SK-N-SH treated with all-trans-retinoic acid at 6 μM for 48 hours (cell line): ENCODE results near the gene GAS2.

Experiments
- ATAC-seq: fragments of 200-7000 bp; cut with Tn5 transposase; 3 replicates; pipeline ENCODE4 v1.9.1; 2020; ENCODE audit warnings: mild to moderate bottlenecking, moderate library complexity
- ARNTL ChIP-seq: fragments of 450-650 bp; formaldehyde crosslinking; IDR thresholded peaks from 2 replicates; pipeline ENCODE4 v1.5.0; 2020; ENCODE audit warnings: low read depth, mild to moderate bottlenecking, moderate library complexity, borderline replicate concordance
- BACH2 ChIP-seq: fragments of 250-450 bp; sonication (Bioruptor Pico); IDR thresholded peaks from 2 replicates; pipeline ENCODE4 v1.9.0; 2021; ENCODE audit warnings: mild to moderate bottlenecking, borderline replicate concordance
- CSDC2 ChIP-seq: fragments of 250-450 bp; sonication (Bioruptor Pico); IDR thresholded peaks from 2 replicates; pipeline ENCODE4 v1.5.0; 2020; ENCODE audit warnings: mild to moderate bottlenecking, moderate library complexity
- CSRNP3 ChIP-seq: fragments of 250-450 bp; sonication (Bioruptor Pico); IDR thresholded peaks from 2 replicates; pipeline ENCODE4 v1.5.1; 2021; ENCODE audit warnings: mild to moderate bottlenecking, moderate library complexity
- ESRRG ChIP-seq: fragments of 250-450 bp; sonication (Bioruptor Pico); IDR thresholded peaks from 2 replicates; pipeline ENCODE4 v1.6.1; 2021; ENCODE audit warnings: mild to moderate bottlenecking
- GLIS3 ChIP-seq: fragments of 250-450 bp; sonication (Bioruptor Pico); IDR thresholded peaks from 2 replicates; pipeline ENCODE4 v1.5.0; 2020; ENCODE audit warnings: mild to moderate bottlenecking, moderate library complexity
- ISL1 ChIP-seq: fragments of 250-450 bp; sonication (Bioruptor Pico); IDR thresholded peaks from 2 replicates; pipeline ENCODE4 v2.1.2; 2022; ENCODE audit warnings: mild to moderate bottlenecking, moderate library complexity
- OSR1 ChIP-seq: fragments of 250-450 bp; sonication (Bioruptor Pico); IDR thresholded peaks from 2 replicates; pipeline ENCODE4 v1.8.0; 2022; ENCODE audit warnings: moderate library complexity, mild to moderate bottlenecking, inconsistent platforms
- PPARA ChIP-seq: fragments of 250-450 bp; sonication (Bioruptor Pico); IDR thresholded peaks from 2 replicates; pipeline ENCODE4 v1.5.0; 2020; ENCODE audit warnings: mild to moderate bottlenecking, borderline replicate concordance
- RARB ChIP-seq: fragments of 250-450 bp; sonication (Bioruptor Pico); IDR thresholded peaks from 2 replicates; pipeline ENCODE4 v1.8.0; 2021; ENCODE audit warnings: mild to moderate bottlenecking, moderate library complexity
- SNAI2 ChIP-seq: fragments of 250-450 bp; sonication (Bioruptor Pico); IDR thresholded peaks from 2 replicates; pipeline ENCODE4 v1.5.0; 2020; ENCODE audit warnings: mild to moderate bottlenecking, moderate library complexity
- TCF4 ChIP-seq: fragments of 250-450 bp; sonication (Bioruptor Pico); IDR thresholded peaks from 2 replicates; pipeline ENCODE4 v1.8.0; 2021; ENCODE audit warnings: mild to moderate bottlenecking, moderate library complexity, borderline replicate concordance
- TOX ChIP-seq: fragments of 250-450 bp; sonication (Bioruptor Pico); IDR thresholded peaks from 2 replicates; pipeline ENCODE4 v1.8.0; 2021; ENCODE audit warnings: mild to moderate bottlenecking, moderate library complexity, borderline replicate concordance
- TSHZ2 ChIP-seq: fragments of 250-450 bp; sonication (Bioruptor Pico); IDR thresholded peaks from 2 replicates; pipeline ENCODE4 v1.5.0; 2020; ENCODE audit warnings: mild to moderate bottlenecking, moderate library complexity
- ZC3H10 ChIP-seq: fragments of 250-450 bp; sonication (Bioruptor Pico); IDR thresholded peaks from 2 replicates; pipeline ENCODE4 v1.5.1; 2021; ENCODE audit warnings: mild to moderate bottlenecking, moderate library complexity
- ZFP3 ChIP-seq: fragments of 250-450 bp; sonication (Bioruptor Pico); IDR thresholded peaks from 2 replicates; pipeline ENCODE4 v1.5.0; 2020; ENCODE audit warnings: mild to moderate bottlenecking, moderate library complexity
- ZFP30 ChIP-seq: fragments of 450-650 bp; formaldehyde crosslinking; IDR thresholded peaks from 2 replicates; pipeline ENCODE4 v1.5.0; 2022; ENCODE audit warnings: mild to moderate bottlenecking, moderate library complexity
- ZNF565 ChIP-seq: fragments of 450-650 bp; formaldehyde crosslinking; conservative IDR thresholded peaks from 2 replicates; pipeline ENCODE4 v1.5.0; 2020; ENCODE audit warnings: low read depth, mild to moderate bottlenecking, moderate library complexity
- ZNF70 ChIP-seq: fragments of 450-650 bp; formaldehyde crosslinking; IDR thresholded peaks from 2 replicates; pipeline ENCODE4 v1.5.0; 2020; ENCODE audit warnings: mild to moderate bottlenecking, moderate library complexity
- ZNF8 ChIP-seq: fragments of 450-650 bp; formaldehyde crosslinking; IDR thresholded peaks from 2 replicates; pipeline ENCODE4 v1.5.0; 2020; ENCODE audit warnings: mild to moderate bottlenecking, moderate library complexity
- TF ChIP-seq, protein P1 (sequence below): fragments of 250-450 bp; sonication (Bioruptor Pico); IDR thresholded peaks from 2 replicates; pipeline ENCODE4 v1.8.0; 2021; ENCODE audit warnings: low read depth, mild to moderate bottlenecking, moderate library complexity, borderline replicate concordance
- TF ChIP-seq, protein P2 (sequence below): fragments of 250-450 bp; sonication (Bioruptor Pico); IDR thresholded peaks from 2 replicates; pipeline ENCODE4 v1.5.1; 2020; ENCODE audit warnings: low read depth, mild to moderate bottlenecking, moderate library complexity

The GAS2 gene

GRCh38 chr11:22775248-22775647 lies 108.8 kb downstream of the GAS2 start (continued):
- TF ChIP-seq, protein P1, sequence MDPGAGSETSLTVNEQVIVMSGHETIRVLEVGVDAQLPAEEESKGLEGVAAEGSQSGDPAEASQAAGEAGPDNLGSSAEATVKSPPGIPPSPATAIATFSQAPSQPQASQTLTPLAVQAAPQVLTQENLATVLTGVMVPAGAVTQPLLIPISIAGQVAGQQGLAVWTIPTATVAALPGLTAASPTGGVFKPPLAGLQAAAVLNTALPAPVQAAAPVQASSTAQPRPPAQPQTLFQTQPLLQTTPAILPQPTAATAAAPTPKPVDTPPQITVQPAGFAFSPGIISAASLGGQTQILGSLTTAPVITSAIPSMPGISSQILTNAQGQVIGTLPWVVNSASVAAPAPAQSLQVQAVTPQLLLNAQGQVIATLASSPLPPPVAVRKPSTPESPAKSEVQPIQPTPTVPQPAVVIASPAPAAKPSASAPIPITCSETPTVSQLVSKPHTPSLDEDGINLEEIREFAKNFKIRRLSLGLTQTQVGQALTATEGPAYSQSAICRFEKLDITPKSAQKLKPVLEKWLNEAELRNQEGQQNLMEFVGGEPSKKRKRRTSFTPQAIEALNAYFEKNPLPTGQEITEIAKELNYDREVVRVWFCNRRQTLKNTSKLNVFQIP (CRISPR knock-in tag), result no peak
- no peak for TF ChIP-seq ZFP3

DNA sequence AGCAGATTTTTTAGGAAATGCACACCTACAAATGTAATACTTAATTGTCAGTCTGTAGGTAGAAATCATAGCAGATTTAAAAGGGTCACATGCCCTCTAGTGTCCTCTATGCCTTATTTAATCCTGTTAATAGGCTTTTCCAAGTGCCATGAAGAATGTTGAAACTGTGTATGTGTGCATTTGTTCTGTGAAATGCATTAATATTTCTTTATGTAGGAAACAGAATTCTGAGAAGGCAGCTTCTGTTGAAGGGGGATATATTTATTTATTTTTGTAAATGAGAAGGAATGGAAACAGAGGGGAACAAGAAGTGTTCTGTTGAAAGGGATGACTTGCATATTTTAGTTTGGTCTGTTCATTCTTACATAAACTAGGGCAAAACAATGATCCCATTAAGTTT lies 112.2 kb downstream of the GAS2 start:
- TF ChIP-seq ARNTL (CRISPR knock-in tag) (no peak), TOX (CRISPR knock-in tag) (no peak), CSDC2 (CRISPR knock-in tag) (no peak), ZFP3 (no peak), SNAI2 (CRISPR knock-in tag) (no peak), TCF4 (CRISPR knock-in tag) (no peak), ISL1 (CRISPR knock-in tag) (no peak), ZC3H10 (CRISPR knock-in tag) (no peak), GLIS3 (CRISPR knock-in tag) (no peak), ESRRG (CRISPR knock-in tag) (no peak)
- TF ChIP-seq, protein P2, sequence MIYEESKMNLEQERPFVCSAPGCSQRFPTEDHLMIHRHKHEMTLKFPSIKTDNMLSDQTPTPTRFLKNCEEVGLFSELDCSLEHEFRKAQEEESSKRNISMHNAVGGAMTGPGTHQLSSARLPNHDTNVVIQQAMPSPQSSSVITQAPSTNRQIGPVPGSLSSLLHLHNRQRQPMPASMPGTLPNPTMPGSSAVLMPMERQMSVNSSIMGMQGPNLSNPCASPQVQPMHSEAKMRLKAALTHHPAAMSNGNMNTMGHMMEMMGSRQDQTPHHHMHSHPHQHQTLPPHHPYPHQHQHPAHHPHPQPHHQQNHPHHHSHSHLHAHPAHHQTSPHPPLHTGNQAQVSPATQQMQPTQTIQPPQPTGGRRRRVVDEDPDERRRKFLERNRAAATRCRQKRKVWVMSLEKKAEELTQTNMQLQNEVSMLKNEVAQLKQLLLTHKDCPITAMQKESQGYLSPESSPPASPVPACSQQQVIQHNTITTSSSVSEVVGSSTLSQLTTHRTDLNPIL, result no peak

DNA sequence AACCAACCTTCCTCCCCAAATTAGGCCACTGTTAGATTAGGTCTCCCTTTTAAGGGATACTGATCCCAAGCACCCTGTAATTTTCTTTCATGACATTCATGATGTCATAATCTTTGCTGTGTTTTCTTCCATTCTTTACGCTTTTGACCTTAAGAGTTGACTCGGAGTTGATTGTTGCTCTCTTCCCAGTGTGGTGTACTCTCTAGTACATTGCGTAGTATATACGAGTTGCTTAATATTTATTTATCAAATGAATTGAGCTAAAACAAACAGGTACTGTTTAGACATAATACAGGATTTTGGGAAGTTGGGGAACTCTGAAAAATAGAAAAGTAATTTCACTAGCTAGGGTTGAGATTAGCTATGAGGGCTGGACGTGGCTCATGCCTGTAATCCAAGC lies 113.4 kb downstream of the GAS2 start:
- TF ChIP-seq ZC3H10 (CRISPR knock-in tag) (no peak), TCF4 (CRISPR knock-in tag) (no peak), ISL1 (CRISPR knock-in tag) (no peak), TSHZ2 (CRISPR knock-in tag) (no peak), CSDC2 (CRISPR knock-in tag) (no peak), ZFP30 (CRISPR knock-in tag) (no peak), BACH2 (CRISPR knock-in tag) (no peak), RARB (CRISPR knock-in tag) (no peak), PPARA (CRISPR knock-in tag) (no peak), TOX (CRISPR knock-in tag) (no peak), CSRNP3 (CRISPR knock-in tag) (no peak), OSR1 (CRISPR knock-in tag) (no peak), SNAI2 (CRISPR knock-in tag) (no peak), ESRRG (CRISPR knock-in tag) (no peak), GLIS3 (CRISPR knock-in tag) (no peak), ARNTL (CRISPR knock-in tag) (no peak), ZNF8 (CRISPR knock-in tag) (no peak), ZNF565 (CRISPR knock-in tag) (no peak), ZNF70 (CRISPR knock-in tag) (no peak)
- TF ChIP-seq, protein P2, result no peak
- no peak for ATAC-seq

More for the DNA sequence above, 112.2 kb downstream of the GAS2 start:
- no peak for ATAC-seq
